K562 (cell line): ENCODE results near the gene DDX54. TPM values are rescaled to one million over a fixed set of nuclear protein-coding genes. Genes with fewer than 3 reads are reported as not detected.

Experiments
- ATAC-seq: fragments of 200-7000 bp; cut with Tn5 transposase; 3 replicates; pipeline ENCODE4 v1.9.1; 2020; ENCODE audit warnings: moderate library complexity
- BruUV-seq: library from RNA; stranded (reverse); fragments of 400-500 nt; replicated peaks from 2 replicates; lab custom pipeline; 2021; lab: Mats Ljungman, UMichigan
- CTCF ChIA-PET: fragments of 300-600 bp; formaldehyde crosslinking; extraction: SDS; loops from one replicate; lab custom pipeline; 2021; ENCODE audit warnings: low intra/inter-chr PET ratio; lab: Yijun Ruan, JAX
- POLR2A ChIA-PET: fragments of 300-600, 350-650 bp; sonication (Branson Sonifier 250); formaldehyde crosslinking; extraction: SDS; loops from one replicate; lab custom pipeline; 2021; ENCODE audit warnings: antibody characterized with exemption, inconsistent platforms; lab: Yijun Ruan, JAX
- DNase-seq, 4 experiments: peaks; one replicate each; pipeline versions ENCODE4 v3.0.0 to v3.0.0-alpha.2; 2011 to 2018; ENCODE audit warnings: low spot score in 3 of 4, mixed read lengths in 3 of 4; ENCODE audit errors: extremely low read depth in 1 of 4
- FAIRE-seq: peaks from 2 replicates; lab custom pipeline; 2011; peaks lifted over from hg19 to GRCh38; lab: Jason Lieb, UNC
- H2AFZ ChIP-seq: 2 replicates; pipeline ENCODE4 v1.6.0; 2011; ENCODE audit warnings: low read depth, low read length, control low read depth, inconsistent platforms
- H3K27ac ChIP-seq: fragments of 200-600 bp; 3 replicates; pipeline ENCODE4 v1.8.0; 2011; ENCODE audit warnings: low read depth, mild to moderate bottlenecking, control low read depth, inconsistent platforms, low read length, moderate library complexity, mixed read lengths; ENCODE audit errors: extremely low read depth
- H3K27me3 ChIP-seq, 2 experiments: fragments of 300-600 bp in 1 of 2; 2 replicates in 1 of 2; 3 replicates in 1 of 2; pipeline versions ENCODE4 v1.6.0 to v1.8.0; 2011; ENCODE audit warnings: inconsistent platforms in 2 of 2, low read length in 2 of 2, mild to moderate bottlenecking in 1 of 2, mixed read lengths in 1 of 2, moderate library complexity in 1 of 2; ENCODE audit not compliant: control insufficient read depth in 2 of 2, insufficient read depth in 2 of 2
- H3K36me3 ChIP-seq: fragments of 300-600 bp; 3 replicates; pipeline ENCODE4 v1.8.0; 2011; ENCODE audit warnings: mild to moderate bottlenecking, low read length, inconsistent platforms; ENCODE audit not compliant: control insufficient read depth, insufficient read depth
- H3K4me1 ChIP-seq, 2 experiments: fragments of 200-600 bp in 1 of 2; replicated peaks in 1 of 2; 2 replicates in 1 of 2; 3 replicates in 1 of 2; pipeline versions ENCODE4 v1.5.1 to v1.8.0; 2011; ENCODE audit warnings: inconsistent platforms in 2 of 2, low read length in 2 of 2, mild to moderate bottlenecking in 1 of 2, mixed read lengths in 1 of 2, moderate library complexity in 1 of 2; ENCODE audit not compliant: control insufficient read depth in 2 of 2, insufficient read depth in 2 of 2
- H3K4me2 ChIP-seq: 2 replicates; pipeline ENCODE4 v1.6.1; 2011; ENCODE audit warnings: low read length, control low read depth, inconsistent platforms, mixed read lengths; ENCODE audit not compliant: insufficient read depth
- H3K4me3 ChIP-seq: fragments of 200-600 bp; sonication (generic), shearing (Covaris generic); 2 replicates; pipeline ENCODE4 v1.5.1; 2016; ENCODE audit warnings: control low read depth, inconsistent platforms
- H3K79me2 ChIP-seq: fragments of 200-600 bp; 3 replicates; pipeline ENCODE4 v1.8.0; 2011; ENCODE audit warnings: low read length, inconsistent platforms; ENCODE audit not compliant: control insufficient read depth, insufficient read depth
- H3K9ac ChIP-seq, 2 experiments: 2 replicates each; pipeline versions ENCODE4 v1.6.0 to v1.6.1; 2011; ENCODE audit warnings: low read depth in 2 of 2, low read length in 2 of 2, control low read depth in 1 of 2, inconsistent platforms in 1 of 2, mild to moderate bottlenecking in 1 of 2, mixed read lengths in 1 of 2; ENCODE audit not compliant: insufficient read depth in 1 of 2
- H3K9me1 ChIP-seq: one replicate; pipeline ENCODE4 v1.6.0; 2011; ENCODE audit warnings: inconsistent platforms, mild to moderate bottlenecking, low read length, moderate library complexity; ENCODE audit not compliant: control insufficient read depth, insufficient read depth
- H3K9me3 ChIP-seq: replicated peaks from 2 replicates; pipeline ENCODE4 v1.5.1; 2011; ENCODE audit warnings: low read depth, low read length, inconsistent platforms; ENCODE audit not compliant: control insufficient read depth, insufficient read depth
- H4K20me1 ChIP-seq: replicated peaks from 2 replicates; pipeline ENCODE4 v1.6.1; 2011; ENCODE audit warnings: low read length, inconsistent platforms, mixed read lengths; ENCODE audit not compliant: control insufficient read depth, insufficient read depth
- FOXK1 ChIP-seq: sonication (generic); formaldehyde crosslinking; IDR thresholded peaks from 2 replicates; pipeline ENCODE4 v1.8.0; 2022; ENCODE audit warnings: missing genetic modification reagents, mild to moderate bottlenecking, borderline replicate concordance
- NR4A1 ChIP-seq, 2 experiments: fragments of 250-450 bp in 1 of 2; fragments of 450-650 bp in 1 of 2; sonication (Bioruptor Pico) in 1 of 2; IDR thresholded peaks; 2 replicates each; pipeline versions ENCODE4 v1.4.0 to v1.6.1; 2016 to 2020; ENCODE audit warnings: mild to moderate bottlenecking in 2 of 2, missing compliant biosample characterization in 1 of 2, missing genetic modification characterization in 1 of 2, moderate library complexity in 1 of 2
- PTBP1 ChIP-seq: fragments of 200-400 bp; formaldehyde crosslinking; IDR thresholded peaks from 2 replicates; pipeline ENCODE4 v1.6.1; 2017; ENCODE audit warnings: low read depth, low read length
- RBM17 ChIP-seq: fragments of 200-400 bp; formaldehyde crosslinking; IDR thresholded peaks from 2 replicates; pipeline ENCODE4 v1.6.1; 2017; ENCODE audit warnings: low read depth, mild to moderate bottlenecking, low read length, borderline replicate concordance
- RBM25 ChIP-seq: fragments of 200-400 bp; formaldehyde crosslinking; IDR thresholded peaks from 2 replicates; pipeline ENCODE4 v1.6.1; 2018; ENCODE audit warnings: low read length, low read depth, moderate library complexity; ENCODE audit not compliant: severe bottlenecking
- RFX1 ChIP-seq: fragments of 450-650 bp; IDR thresholded peaks from 2 replicates; pipeline ENCODE4 v1.6.1; 2016; ENCODE audit warnings: mild to moderate bottlenecking, moderate library complexity
- TAF9B ChIP-seq: fragments of 450-650 bp; IDR thresholded peaks from 2 replicates; pipeline ENCODE4 v1.6.1; 2018; ENCODE audit warnings: mild to moderate bottlenecking; ENCODE audit not compliant: partially characterized antibody
- ZFX ChIP-seq: sonication (generic); formaldehyde crosslinking; IDR thresholded peaks from 2 replicates; pipeline ENCODE4 v1.8.0; 2022; ENCODE audit warnings: mild to moderate bottlenecking, missing genetic modification reagents, moderate library complexity
- ZNF12 ChIP-seq: sonication (generic); formaldehyde crosslinking; IDR thresholded peaks from 2 replicates; pipeline ENCODE4 v1.4.0; 2020; ENCODE audit warnings: mild to moderate bottlenecking, missing genetic modification reagents
- ZNF644 ChIP-seq: fragments of 200-800 bp; sonication (Bioruptor generic); IDR thresholded peaks from 2 replicates; pipeline ENCODE4 v1.6.1; 2016; ENCODE audit warnings: low read depth, missing genetic modification characterization, missing compliant biosample characterization
- WGBS: fragments of 100-300 bp; shearing (Covaris generic); methylation state at CpG from one replicate; pipeline ENCODE4 v1.1.6; 2016; ENCODE audit warnings: low coverage, mixed read lengths; ENCODE audit not compliant: insufficient coverage; ENCODE audit errors: missing lambda C conversion rate; 5-methylcytosine and 5-hydroxymethylcytosine counted together
- in situ Hi-C: fragments of 300-500 bp; cut with MboI; formaldehyde crosslinking; loops from 4 replicates; pipeline ENCODE4 v1.15.0; 2018; ENCODE audit warnings: inconsistent platforms, mixed read lengths
- intact Hi-C: fragments of 100-400 bp; cut with micrococcal nuclease; formaldehyde crosslinking; loops from 2 replicates; pipeline ENCODE4 v1.14.2; 2022
- polyA plus RNA-seq, 8 experiments: library from polyadenylated mRNA; depleted of rRNA in 4 of 8; stranded (reverse) in 5 of 8; unstranded in 3 of 8; fragments of >200 nt; fragmentation: Nextera tagmentation in 2 of 8; fragmentation: Illumina TruSeq in 1 of 8; extraction: Ambion mirVana in 2 of 8; extraction: Trizol in 1 of 8; gene quantifications; 2 replicates each; pipeline versions ENCODE4 v1.2.1 to v1.2.3, GENCODE V29; 2011 to 2014; ENCODE audit warnings: inconsistent platforms in 1 of 8, missing spikeins in 1 of 8
- total RNA-seq, 7 experiments: library from RNA; depleted of rRNA in 6 of 7; stranded (reverse); fragments of >200 nt in 6 of 7; fragmentation: Illumina TruSeq in 2 of 7; extraction: Trizol in 2 of 7; gene quantifications; 2 replicates each; pipeline versions ENCODE4 v1.2.1 to v1.2.3, GENCODE V29; 2011 to 2021; ENCODE audit warnings: low replicate concordance in 1 of 7
- TF ChIP-seq, protein P1 (sequence below), 3 experiments: fragments of 200-800 bp in 1 of 3; sonication (Bioruptor generic) in 1 of 3; sonication (generic) in 1 of 3; formaldehyde crosslinking in 1 of 3; IDR thresholded peaks; 2 replicates each; pipeline versions ENCODE4 v1.6.1 to v1.8.0; 2016 to 2022; ENCODE audit warnings: mild to moderate bottlenecking in 2 of 3, missing compliant biosample characterization in 2 of 3, missing genetic modification characterization in 2 of 3, missing genetic modification reagents in 1 of 3
- TF ChIP-seq, protein P2 (sequence below), 2 experiments: fragments of 450-650 bp in 1 of 2; sonication (generic) in 1 of 2; formaldehyde crosslinking in 1 of 2; IDR thresholded peaks in 1 of 2; conservative IDR thresholded peaks in 1 of 2; 2 replicates each; pipeline versions ENCODE4 v1.6.1 to v1.8.1; 2016 to 2023; ENCODE audit warnings: mild to moderate bottlenecking in 2 of 2, moderate library complexity in 2 of 2, inconsistent platforms in 1 of 2, missing genetic modification reagents in 1 of 2
- TF ChIP-seq, protein P3 (sequence below), 3 experiments: IDR thresholded peaks in 2 of 3; conservative IDR thresholded peaks in 1 of 3; 2 replicates each; pipeline ENCODE4 v1.5.1; 2011 to 2012; ENCODE audit warnings: low read length in 3 of 3, mild to moderate bottlenecking in 3 of 3, control low read depth in 2 of 3, improper control_type of control experiment in 1 of 3, inconsistent platforms in 1 of 3, low read depth in 1 of 3, mixed read lengths in 1 of 3, moderate library complexity in 1 of 3; ENCODE audit not compliant: insufficient read depth in 2 of 3
- TF ChIP-seq, protein P4 (sequence below): sonication (generic); formaldehyde crosslinking; IDR thresholded peaks from 2 replicates; pipeline ENCODE4 v1.8.0; 2022; ENCODE audit warnings: missing genetic modification reagents, mild to moderate bottlenecking, moderate library complexity, borderline replicate concordance

The DDX54 gene
- total and polyA plus RNA-seq, 9 of the 15 experiments (the other 6 are each of a cell fraction or from before 2014, with no cell fraction given): 1.4 to 135 (median 51.4) TPM

GRCh38 chr12:113149361-113150150 lies 35.7 kb downstream of the DDX54 start, which contains the start of gene CFAP73:
TSS of gene CFAP73 (plus strand) at chr12:113149724. CDS start at chr12:113149858, 134 bp downstream.
- peaks cover 3% of the 10 kb centered on the region for H3K9me1 ChIP-seq
- H3K36me3 ChIP-seq: no peaks in the 10 kb centered on the region
- H3K79me2 ChIP-seq: no peaks in the 10 kb centered on the region
- peaks cover 5 to 22% of the 10 kb centered on the region in 2 experiments; a peak in 3 of 5 replicates for H3K4me1 ChIP-seq
- ATAC-seq (peak; percentile 71), DNase-seq (peak; percentile 66 to 84 (median 78)), FAIRE-seq (peak; percentile 68)
- no peak within 1 kb of the TSS for H3K4me3 ChIP-seq
- intact Hi-C loops (loop anchor here (5.0 kb wide), 1 partner anchor 157 kb away; no protein-coding TSS in a partner anchor), in situ Hi-C loops (no loop called here)
- H2AFZ ChIP-seq: no peak within 1 kb of the TSS
- no peaks in the 10 kb centered on the region for H3K9me3 ChIP-seq
- CTCF ChIA-PET: no interaction called here
- peaks cover 8% of the 10 kb centered on the region; the same call in 1 of the 2 replicates for H4K20me1 ChIP-seq
- no TSS peak for BruUV-seq
- no peak within 1 kb of the TSS for H3K4me2 ChIP-seq
- H3K9ac ChIP-seq: no peak within 1 kb of the TSS
- POLR2A ChIA-PET: interaction anchor here (1.1 to 2.0 kb wide), 2 partner anchors 11 to 16 kb away, joined by 3 to 8 read pairs; no protein-coding TSS in a partner anchor
- H3K27ac ChIP-seq: no peak within 1 kb of the TSS
- 4% methylated on average over 21 of the region's 22 CpGs for WGBS
- peaks cover 21 to 27% of the 10 kb centered on the region in 2 experiments for H3K27me3 ChIP-seq
- TF ChIP-seq, protein P1, sequence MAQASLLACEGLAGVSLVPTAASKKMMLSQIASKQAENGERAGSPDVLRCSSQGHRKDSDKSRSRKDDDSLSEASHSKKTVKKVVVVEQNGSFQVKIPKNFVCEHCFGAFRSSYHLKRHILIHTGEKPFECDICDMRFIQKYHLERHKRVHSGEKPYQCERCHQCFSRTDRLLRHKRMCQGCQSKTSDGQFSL (CRISPR knock-in tag; IDR thresholded peaks at IDR 0.05): peak; percentile 60; the same call in 1 of the 2 replicates
- TF ChIP-seq, protein P1 (tag; IDR thresholded peaks at IDR 0.05): no peak
- TF ChIP-seq RFX1 (peak; percentile 95), TAF9B (no peak), RBM25 (peak; percentile 14), RBM17 (no peak), ZNF12 (CRISPR knock-in tag) (no peak), PTBP1 (no peak), ZFX (CRISPR knock-in tag) (no peak), ZNF644 (tag) (no peak), NR4A1 (CRISPR knock-in tag; IDR thresholded peaks at IDR 0.05) (no peak), NR4A1 (tag; IDR thresholded peaks at IDR 0.05) (no peak), FOXK1 (CRISPR knock-in tag) (0 out of 2 replicates have a peak, but pooled peaks have one; percentile 50)
- TF ChIP-seq, protein P2, sequence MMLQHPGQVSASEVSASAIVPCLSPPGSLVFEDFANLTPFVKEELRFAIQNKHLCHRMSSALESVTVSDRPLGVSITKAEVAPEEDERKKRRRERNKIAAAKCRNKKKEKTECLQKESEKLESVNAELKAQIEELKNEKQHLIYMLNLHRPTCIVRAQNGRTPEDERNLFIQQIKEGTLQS (IDR thresholded peaks at IDR 0.05): no peak
- TF ChIP-seq, protein P2 (CRISPR knock-in tag; conservative IDR thresholded peaks at IDR 0.05): no peak
- TF ChIP-seq, protein P3, sequence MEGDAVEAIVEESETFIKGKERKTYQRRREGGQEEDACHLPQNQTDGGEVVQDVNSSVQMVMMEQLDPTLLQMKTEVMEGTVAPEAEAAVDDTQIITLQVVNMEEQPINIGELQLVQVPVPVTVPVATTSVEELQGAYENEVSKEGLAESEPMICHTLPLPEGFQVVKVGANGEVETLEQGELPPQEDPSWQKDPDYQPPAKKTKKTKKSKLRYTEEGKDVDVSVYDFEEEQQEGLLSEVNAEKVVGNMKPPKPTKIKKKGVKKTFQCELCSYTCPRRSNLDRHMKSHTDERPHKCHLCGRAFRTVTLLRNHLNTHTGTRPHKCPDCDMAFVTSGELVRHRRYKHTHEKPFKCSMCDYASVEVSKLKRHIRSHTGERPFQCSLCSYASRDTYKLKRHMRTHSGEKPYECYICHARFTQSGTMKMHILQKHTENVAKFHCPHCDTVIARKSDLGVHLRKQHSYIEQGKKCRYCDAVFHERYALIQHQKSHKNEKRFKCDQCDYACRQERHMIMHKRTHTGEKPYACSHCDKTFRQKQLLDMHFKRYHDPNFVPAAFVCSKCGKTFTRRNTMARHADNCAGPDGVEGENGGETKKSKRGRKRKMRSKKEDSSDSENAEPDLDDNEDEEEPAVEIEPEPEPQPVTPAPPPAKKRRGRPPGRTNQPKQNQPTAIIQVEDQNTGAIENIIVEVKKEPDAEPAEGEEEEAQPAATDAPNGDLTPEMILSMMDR (IDR thresholded peaks at IDR 0.05 in 2 of 3, conservative IDR thresholded peaks at IDR 0.05 in 1 of 3; ENCODE audit: insufficient read depth in 2 of 3, low read depth in 1 of 3, low read length in 3 of 3): 0 out of 6 replicates have a peak, but pooled peaks of 1 of the 3 experiments have one; percentile 2
- TF ChIP-seq, protein P4, sequence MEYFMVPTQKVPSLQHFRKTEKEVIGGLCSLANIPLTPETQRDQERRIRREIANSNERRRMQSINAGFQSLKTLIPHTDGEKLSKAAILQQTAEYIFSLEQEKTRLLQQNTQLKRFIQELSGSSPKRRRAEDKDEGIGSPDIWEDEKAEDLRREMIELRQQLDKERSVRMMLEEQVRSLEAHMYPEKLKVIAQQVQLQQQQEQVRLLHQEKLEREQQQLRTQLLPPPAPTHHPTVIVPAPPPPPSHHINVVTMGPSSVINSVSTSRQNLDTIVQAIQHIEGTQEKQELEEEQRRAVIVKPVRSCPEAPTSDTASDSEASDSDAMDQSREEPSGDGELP (CRISPR knock-in tag): peak; percentile 56; the same call in 1 of the 2 replicates
